ENCODE measurements around the gene TSACC. TPM values are rescaled to one million over a fixed set of nuclear protein-coding genes. Genes with fewer than 3 reads are reported as not detected.

TSACC gene
- total RNA-seq, 2 experiments from 2014 or later, result 0.72 TPM; not detected in 1

- intact Hi-C loops (cut with micrococcal nuclease), result no loop called here
- CTCF ChIA-PET, result interaction anchor here (0.9 to 1.0 kb wide), 3 partner anchors 11 to 167 kb away, joined by 3 read pairs; no protein-coding TSS in a partner anchor
- TF ChIP-seq CTCF (IDR thresholded peaks at IDR 0.05), result no peak
- peaks cover 3% of the 10 kb centered on the region for H3K36me3 Mint-ChIP-seq (ENCODE audit: low read depth)
- H3K27me3 Mint-ChIP-seq, result no peaks in the 10 kb centered on the region
- POLR2A ChIA-PET, result interaction anchor here (0.9 to 2.8 kb wide), 3 partner anchors 9 to 32 kb away, joined by 3 to 17 read pairs (median 7); partner anchors contain the start of genes SMG5 and TMEM79
- DNase-seq (no peak), ATAC-seq (no peak)
- no peaks in the 10 kb centered on the region for H3K9me3 Mint-ChIP-seq
- H3K4me3 Mint-ChIP-seq, result no peak overlapping the region
- no peak overlapping the region for H3K27ac Mint-ChIP-seq
- H3K4me1 Mint-ChIP-seq (ENCODE audit: low read depth), result peaks cover 14% of the 10 kb centered on the region
Measured at GRCh38 chr1:156293895-156294294, 44.4 kb upstream of the TSACC start.

- ChIA-PET CTCF (interaction anchor here (1.2 kb wide), 1 partner anchor 12 kb away, joined by 5 read pairs; no protein-coding TSS in a partner anchor), POLR2A (interaction anchor here (0.9 to 1.3 kb wide), 3 partner anchors 13 to 42 kb away, joined by 3 to 7 read pairs (median 3); partner anchors contain the start of genes CCT3, SMG5 and TSACC)
- peaks cover 14% of the 10 kb centered on the region for H3K4me1 Mint-ChIP-seq (ENCODE audit: low read depth)
- H3K9me3 Mint-ChIP-seq, result no peaks in the 10 kb centered on the region
- no peaks in the 10 kb centered on the region for H3K27me3 Mint-ChIP-seq
- DNase-seq, result peak; percentile 83
- peak within 1 kb of the TSS; percentile 50 for H3K27ac Mint-ChIP-seq
- TF ChIP-seq CTCF (IDR thresholded peaks at IDR 0.05), result no peak
- intact Hi-C loops (cut with micrococcal nuclease), result no loop called here
- H3K36me3 Mint-ChIP-seq (ENCODE audit: low read depth), result peaks cover 2% of the 10 kb centered on the region
- peak within 1 kb of the TSS; percentile 85 for H3K4me3 Mint-ChIP-seq
- ATAC-seq, result peak; percentile 82
Measured at GRCh38 chr1:156295391-156295947, 42.9 kb upstream of the TSACC start, which contains the start of gene GLMP. Gene GLMP, minus strand, starts transcription at chr1:156295679. Its CDS starts 34 bp downstream, at chr1:156295645.

DNA sequence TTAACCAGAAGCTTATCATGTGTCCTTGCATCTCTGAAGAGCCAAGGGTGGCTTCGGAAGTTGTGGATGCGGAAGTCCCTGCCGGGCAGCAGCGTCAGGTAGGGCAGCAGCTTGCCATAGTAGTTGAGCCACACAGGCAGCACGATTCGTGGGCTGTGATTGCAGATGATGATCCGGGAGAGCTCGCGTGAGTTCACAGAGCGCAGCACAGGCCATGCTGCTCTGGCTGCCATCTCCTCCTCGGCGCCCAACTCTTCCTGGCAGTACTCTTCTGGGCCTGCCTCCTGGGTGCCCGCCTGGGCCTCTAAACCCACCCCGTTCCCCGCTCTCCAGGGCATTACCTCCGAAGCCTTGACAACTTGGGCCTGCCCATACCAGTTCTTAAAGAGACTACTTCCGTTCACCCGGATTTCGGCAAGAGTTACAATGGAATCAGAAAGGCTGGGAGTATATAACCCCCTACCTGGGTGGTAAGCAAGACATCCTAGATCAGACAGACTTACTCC is 39.4 kb upstream of the TSACC start, which contains the start of gene VHLL:
Gene VHLL (minus strand): TSS at position 456 of the 506 bp plus-strand sequence. CDS start 118 bp downstream, at position 338.
- H3K27ac Mint-ChIP-seq, result no peak within 1 kb of the TSS
- ChIA-PET POLR2A (interaction anchor here (0.6 to 1.1 kb wide), 2 partner anchors 16 to 36 kb away, joined by 3 read pairs; partner anchors contain the start of gene SMG5), CTCF (interaction anchor here (0.9 kb wide), 1 partner anchor 19 kb away, joined by 3 read pairs; no protein-coding TSS in a partner anchor)
- TF ChIP-seq CTCF (IDR thresholded peaks at IDR 0.05), result no peak
- ATAC-seq, result no peak
- DNase-seq, result no peak
- no peaks in the 10 kb centered on the region for H3K36me3 Mint-ChIP-seq (ENCODE audit: low read depth)
- intact Hi-C loops (cut with micrococcal nuclease), result no loop called here
- peaks cover 14% of the 10 kb centered on the region for H3K4me1 Mint-ChIP-seq (ENCODE audit: low read depth)
- H3K27me3 Mint-ChIP-seq, result no peaks in the 10 kb centered on the region
- no peak within 1 kb of the TSS for H3K4me3 Mint-ChIP-seq
- no peaks in the 10 kb centered on the region for H3K9me3 Mint-ChIP-seq

- ChIA-PET CTCF (interaction anchor here (2.3 kb wide), 1 partner anchor 16 kb away, joined by 7 read pairs; no protein-coding TSS in a partner anchor), POLR2A (interaction anchor here (0.6 to 5.1 kb wide), 4 partner anchors 20 to 230 kb away, joined by 3 to 23 read pairs (median 4); partner anchors contain the start of genes SMG5 and TMEM79)
- ATAC-seq, result no peak
- no peak for TF ChIP-seq CTCF (IDR thresholded peaks at IDR 0.05)
- Mint-ChIP-seq H3K4me1 (ENCODE audit: low read depth) (peaks cover 2% of the 10 kb centered on the region), H3K27ac (no peak overlapping the region), H3K4me3 (no peak overlapping the region), H3K27me3 (no peaks in the 10 kb centered on the region), H3K9me3 (no peaks in the 10 kb centered on the region), H3K36me3 (ENCODE audit: low read depth) (peaks cover 15% of the 10 kb centered on the region)
- intact Hi-C loops (cut with micrococcal nuclease), result no loop called here
- no peak for DNase-seq
Measured at GRCh38 chr1:156303241-156303640, 35.1 kb upstream of the TSACC start.

Data from activated CD8-positive, alpha-beta T cell treated with anti-CD3 and anti-CD28 coated beads for 36 hours (primary cell).